Measurements from ENCODE around the gene PSMB3.

DNA sequence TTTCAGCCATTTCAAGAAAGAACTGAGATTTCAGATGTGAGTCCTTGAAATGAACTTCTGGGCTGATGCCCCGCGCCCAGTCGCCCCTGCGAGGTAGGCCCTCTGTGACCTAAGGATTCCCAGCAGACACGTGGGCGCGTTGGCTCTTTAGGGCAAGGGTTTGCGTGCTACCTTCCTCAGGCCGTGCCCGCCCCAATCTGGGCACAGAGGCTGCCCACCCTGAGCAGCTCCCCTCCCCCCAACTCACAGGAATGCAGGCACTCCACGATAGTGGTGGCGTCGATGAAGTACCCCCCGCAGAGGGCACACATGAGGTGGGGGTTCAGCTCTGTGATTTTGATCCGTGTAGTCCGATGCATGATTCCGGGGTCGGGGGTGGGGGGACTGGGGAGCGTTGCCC is 12.5 kb upstream of the PSMB3 start:
- TF ChIP-seq, protein P1, sequence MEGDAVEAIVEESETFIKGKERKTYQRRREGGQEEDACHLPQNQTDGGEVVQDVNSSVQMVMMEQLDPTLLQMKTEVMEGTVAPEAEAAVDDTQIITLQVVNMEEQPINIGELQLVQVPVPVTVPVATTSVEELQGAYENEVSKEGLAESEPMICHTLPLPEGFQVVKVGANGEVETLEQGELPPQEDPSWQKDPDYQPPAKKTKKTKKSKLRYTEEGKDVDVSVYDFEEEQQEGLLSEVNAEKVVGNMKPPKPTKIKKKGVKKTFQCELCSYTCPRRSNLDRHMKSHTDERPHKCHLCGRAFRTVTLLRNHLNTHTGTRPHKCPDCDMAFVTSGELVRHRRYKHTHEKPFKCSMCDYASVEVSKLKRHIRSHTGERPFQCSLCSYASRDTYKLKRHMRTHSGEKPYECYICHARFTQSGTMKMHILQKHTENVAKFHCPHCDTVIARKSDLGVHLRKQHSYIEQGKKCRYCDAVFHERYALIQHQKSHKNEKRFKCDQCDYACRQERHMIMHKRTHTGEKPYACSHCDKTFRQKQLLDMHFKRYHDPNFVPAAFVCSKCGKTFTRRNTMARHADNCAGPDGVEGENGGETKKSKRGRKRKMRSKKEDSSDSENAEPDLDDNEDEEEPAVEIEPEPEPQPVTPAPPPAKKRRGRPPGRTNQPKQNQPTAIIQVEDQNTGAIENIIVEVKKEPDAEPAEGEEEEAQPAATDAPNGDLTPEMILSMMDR (IDR thresholded peaks at IDR 0.05) = no peak
- TF ChIP-seq POLR2A (IDR thresholded peaks at IDR 0.05) = no peak
